NCI-H1105 treated with DMSO at 0.1 percent for 48 hours (cell line): Measurements from ENCODE around the gene MYADML2.
"Not testable (repeated sequence)": the region's sequence is repeated elsewhere in the genome, so short reads cannot be mapped to it uniquely, and the experiment has no call there.

Experiments
- DNase-seq: peaks from one replicate; lab custom pipeline; 2025; lab: John Stamatoyannopoulos, UW

MYADML2 gene, protein sequence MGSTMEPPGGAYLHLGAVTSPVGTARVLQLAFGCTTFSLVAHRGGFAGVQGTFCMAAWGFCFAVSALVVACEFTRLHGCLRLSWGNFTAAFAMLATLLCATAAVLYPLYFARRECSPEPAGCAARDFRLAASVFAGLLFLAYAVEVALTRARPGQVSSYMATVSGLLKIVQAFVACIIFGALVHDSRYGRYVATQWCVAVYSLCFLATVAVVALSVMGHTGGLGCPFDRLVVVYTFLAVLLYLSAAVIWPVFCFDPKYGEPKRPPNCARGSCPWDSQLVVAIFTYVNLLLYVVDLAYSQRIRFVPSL

DNA sequence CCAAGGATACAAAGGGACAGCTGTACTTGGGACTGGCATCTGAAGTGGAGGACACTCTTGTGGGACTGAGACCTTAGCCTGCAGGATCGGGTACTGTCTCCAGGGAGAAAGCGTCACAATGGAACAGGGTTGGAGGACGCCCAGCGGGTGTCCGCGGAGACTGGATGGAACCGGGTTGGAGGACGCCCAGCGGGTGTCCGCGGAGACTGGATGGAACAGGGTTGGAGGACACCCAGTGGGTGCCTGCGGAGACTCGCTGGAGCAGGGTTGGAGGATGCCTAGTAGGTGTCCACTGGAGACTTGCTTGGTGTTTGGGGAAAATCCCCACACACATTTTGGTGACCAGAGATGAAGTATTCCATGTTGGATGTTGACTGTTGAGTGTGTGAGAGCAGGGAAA lies at the start of gene MYADML2:
Gene MYADML2 (minus strand): TSS at position 45 of the 400 bp plus-strand sequence. CDS start 5,492 bp downstream, outside the sequence.
- DNase-seq: no peak

DNA sequence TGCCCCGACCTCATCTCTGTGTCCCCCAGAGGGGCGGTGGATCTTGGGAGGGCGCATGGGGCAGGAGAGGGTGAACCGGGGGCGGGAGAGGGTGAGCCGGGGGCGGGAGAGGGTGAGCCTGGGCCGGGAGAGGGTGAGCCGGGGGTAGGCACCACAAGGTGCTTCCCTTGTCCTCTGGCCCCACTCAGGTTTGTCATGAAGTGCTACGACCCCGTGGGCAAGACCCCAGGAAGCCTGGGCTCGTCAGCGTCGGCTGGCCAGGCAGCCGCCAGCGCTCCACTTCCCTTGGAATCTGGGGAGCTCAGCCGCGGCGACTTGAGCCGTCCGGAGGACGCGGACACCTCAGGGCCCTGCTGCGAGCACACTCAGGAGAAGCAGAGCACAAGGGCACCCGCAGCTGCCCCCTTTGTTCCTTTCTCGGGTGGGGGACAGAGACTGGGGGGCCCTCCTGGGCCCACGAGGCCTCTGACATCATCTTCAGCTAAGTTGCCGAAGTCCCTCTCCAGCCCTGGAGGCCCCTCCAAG lies 49.3 kb upstream of the MYADML2 start:
- DNase-seq: no peak

DNA sequence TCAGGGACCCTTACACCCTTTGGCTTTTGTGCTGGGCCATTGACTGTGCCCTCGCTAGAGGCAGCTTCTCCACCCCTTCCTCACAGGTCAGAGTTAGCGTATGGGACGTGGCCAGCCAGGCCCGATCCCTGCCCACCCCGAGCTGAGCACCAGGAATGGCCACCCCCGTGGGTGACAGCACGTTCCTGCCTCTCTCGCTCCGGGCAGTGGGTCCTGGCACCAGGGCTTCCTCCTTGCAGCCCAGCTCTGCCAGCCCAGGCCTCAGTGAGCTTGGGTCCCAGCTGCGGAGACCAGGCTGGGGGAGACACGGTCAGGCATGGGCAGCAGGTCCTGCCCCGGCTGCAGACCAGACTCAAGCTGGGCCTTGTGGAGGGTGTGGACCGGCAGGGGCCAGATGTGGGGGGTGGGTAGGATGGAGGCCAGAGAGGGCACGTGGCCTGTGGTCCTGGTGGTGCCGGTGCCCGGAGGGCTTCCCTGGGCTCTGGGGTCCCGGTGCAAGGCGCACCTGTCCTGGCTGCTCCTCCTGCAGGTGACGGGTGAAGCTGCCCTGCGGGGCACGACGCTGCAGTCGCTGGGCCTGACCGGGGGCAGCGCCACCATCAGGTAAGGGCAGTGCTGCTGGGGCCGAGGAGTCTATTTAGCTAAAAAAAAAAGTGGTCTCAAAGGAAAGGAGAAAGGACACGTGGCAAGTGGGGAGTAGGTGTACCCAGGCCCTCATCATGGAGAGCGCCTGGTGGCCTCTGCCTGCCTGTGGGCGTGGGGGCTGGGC lies 48.6 kb upstream of the MYADML2 start:
- no peak for DNase-seq

DNA sequence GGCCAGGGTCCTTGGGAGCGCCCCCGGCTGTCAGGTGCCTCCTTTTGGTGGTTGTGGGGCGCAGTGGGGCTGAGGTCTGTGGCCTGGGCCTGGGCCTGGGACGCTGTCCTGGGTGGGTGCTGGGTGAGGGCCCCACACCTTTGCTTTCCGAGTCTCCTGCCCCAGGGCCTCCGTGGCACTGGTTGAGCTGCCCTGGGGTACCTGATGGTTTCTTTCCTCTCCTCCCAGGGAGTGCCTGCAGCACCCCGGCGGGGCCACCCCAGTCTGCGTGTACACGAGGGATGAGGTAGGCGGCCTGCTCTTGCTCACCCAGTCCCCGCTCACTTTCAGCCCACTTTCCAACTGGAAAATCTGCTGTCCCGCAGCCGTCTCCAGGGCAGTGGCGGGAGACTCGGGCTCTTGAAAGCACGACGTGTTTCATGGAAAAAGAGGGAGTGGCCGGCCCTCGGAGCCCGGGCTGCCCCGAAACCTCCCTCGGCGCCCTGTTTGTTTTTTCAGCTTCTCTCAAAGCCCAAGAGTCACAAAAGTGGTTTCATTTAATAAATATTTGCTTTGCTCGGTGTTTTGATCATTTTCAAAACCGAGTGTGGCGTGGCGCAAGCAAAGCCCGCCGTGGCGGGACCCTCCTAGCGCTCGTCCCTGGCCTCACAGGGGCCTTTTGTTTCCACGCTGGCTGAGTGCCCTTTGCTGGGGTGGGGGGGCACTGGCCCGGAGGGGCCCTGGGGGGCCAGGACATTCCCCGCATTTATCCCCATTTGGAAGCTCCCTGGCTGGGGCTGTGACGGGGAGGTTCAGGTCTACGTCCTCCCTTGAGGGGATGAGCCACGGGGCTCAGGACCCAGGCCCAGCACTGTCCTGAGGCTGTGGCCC lies 47.8 kb upstream of the MYADML2 start:
- no peak for DNase-seq

DNA sequence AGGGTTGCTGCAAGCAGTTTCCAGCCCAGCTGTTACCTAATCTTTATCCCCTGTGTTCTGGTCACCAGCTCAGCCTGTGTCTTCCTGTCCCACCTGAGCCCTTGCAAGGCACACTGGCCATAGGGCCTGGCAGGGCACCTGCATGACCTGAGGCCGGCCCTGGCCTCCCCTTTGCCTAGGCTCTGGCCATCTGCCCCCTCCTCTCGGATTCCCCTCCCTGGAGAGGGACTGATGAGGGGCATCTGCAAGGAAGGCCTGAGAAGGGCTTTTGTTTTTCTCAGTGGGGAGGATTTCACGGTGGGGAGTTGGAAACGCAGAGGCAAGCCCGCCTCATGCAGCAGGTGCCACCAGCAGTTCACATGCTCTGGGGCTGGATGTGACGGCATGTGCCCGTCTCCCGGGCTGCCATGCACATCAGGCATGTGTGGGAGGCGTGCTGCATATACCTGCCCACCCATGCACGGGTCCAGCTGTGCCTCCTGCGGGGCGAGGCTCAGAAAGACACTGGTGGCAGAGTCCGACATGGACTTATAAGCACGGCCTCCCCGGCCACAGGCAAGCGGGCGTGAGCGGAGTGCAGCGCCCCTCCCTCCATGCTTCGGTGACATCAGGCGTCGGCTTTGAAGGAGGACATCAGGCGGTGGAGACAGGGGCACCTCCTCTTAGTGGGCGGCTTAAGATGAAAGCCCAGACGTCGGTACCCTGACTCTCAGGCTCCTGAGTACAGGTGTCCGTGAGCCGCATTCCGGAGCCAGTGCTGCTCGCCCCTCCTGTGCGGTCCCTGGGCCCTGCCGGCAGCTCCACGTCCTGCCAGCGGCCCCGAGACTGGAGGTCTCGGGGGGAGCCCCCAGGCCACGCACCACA lies 46.9 kb upstream of the MYADML2 start:
- DNase-seq: no peak

DNA sequence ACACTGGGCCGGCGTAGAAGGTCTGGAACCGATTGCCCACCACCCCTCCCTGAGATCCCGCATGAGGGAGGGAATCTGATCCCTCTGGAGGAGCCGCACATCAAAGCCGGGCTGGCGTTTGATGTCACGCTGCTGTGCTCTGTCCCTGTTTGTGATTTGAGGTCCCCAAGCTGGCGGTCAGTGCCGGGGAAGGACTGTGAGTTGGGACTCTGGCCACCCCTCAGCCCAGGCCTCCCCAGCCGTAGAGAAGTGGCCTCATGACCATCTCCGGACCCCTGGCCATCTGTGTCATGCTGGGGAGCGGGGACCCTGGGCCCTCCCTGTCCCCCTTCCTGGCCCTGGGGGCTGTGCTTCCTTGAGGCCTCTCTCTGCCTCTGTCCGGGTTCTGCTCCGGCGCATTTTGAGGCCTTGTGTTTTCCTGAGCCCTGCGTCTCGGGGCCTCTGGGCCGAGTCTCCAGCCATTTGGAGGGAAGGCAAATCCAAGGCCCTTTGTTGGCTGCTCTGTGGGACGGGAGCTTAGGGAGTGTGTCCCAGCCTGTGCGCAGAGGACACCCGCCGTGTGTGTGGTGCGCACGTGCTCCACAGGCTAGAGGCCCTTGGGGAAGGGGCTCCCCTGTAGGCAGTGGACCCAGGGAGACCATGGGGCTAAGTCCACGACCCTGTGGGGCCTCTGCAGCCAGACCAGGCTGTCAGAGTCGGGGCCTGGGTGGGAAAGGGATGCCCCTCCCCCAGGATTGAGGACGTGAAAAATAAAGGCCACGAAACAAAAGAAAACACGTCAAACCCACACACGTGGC lies 45.5 kb upstream of the MYADML2 start:
- no peak for DNase-seq

DNA sequence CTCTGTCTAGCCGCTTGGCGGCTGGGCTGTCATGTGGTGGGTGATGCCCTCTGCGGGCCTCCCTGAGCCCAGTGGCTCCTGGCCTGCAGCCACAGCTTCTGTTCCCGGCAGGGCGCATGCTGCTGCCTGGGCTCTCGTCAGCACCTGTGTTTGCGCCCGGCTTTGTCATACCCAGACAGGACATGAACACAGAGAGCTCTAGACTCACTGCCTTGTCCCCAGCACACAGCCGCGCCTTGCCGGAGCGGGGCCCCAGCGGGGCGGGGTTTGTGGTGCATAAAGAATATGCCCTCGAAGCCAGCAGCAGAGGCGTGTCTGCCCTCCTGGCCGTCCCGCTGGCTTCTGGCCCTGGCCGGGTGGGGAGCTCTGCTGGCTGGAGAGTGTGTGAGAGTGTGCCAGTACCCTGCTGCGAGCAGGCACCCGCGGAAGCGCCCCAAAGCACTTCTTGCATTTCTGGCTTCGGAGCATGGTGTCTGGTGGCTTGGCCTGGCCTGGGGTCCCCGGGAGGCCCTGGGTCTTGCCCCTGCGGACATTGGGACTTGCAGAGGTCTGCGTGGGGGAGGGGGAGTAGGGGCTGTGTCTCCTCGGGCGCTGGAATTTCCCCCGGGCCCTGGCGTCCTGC lies 44.8 kb upstream of the MYADML2 start:
- DNase-seq: no peak

DNA sequence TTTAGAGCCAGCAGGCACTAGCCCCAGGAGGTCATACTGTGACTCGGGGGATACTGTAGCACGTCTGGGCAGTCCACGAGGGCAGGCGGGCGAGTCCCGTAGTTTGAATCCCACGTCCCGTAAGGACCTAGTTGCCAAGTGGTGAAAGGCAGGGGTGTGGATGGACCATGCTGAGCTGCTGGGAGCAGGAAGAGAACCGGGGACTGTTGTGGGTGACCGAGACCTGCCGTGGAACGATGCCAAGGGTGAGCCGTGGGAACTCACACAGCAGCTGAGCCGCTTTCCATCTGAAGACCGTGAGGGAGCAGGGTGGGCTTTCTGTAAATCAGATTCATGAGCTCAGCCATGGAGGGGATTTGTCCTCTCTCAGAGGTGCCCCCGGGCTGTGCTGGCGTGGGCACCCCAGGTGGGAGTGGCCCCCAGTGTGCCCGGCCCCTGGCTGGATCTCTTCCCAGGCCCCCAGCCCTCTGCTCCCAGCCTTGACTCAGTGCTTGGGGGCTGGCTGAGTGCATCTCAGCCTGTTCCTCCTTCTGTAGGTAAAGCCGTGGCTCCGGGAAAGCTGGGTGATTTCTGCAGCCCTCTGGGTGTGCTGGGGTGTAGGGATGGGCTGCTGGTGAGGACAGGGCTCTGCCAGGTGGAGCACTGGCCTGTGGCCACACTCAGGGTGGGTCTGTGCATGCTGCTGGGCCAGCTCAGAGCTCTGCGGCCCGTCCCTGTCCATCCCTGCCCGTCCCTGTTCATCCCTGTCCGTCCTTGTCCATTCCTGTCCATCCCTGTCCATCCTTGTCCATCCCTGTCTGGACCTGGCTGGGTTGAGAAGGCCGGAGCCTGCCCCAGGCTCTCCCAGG lies 44.0 kb upstream of the MYADML2 start:
- no peak for DNase-seq

DNA sequence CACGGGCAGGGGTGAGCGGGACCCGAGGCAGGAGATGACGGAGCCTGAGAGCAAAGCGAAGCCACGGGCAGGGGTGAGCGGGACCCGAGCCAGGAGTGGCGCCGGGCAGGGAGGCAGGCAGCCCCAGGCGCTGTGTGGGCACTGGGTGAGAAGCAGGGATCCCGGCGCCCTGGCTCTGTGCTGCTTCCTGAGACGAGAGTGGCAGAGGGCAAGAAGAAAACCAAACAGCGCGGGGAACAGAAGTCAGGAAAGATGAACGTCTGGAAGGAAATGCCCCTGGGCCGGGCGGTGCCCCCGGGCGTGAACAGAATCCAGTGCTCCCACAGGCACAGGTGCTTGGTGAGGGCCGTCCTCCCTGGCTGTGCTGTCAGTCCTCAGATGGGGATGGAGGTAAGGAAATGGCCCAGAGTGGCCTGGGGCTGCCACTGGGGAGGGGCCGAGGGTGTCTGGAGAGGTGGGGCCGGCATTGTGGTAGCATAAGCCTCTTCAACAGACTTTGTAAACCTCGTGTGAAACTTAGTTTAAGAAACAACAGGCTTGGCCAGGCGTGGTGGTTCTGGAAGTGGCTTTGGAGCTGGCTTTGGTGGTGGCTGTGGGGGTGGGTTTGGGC lies 40.2 kb upstream of the MYADML2 start:
- DNase-seq: no peak

DNA sequence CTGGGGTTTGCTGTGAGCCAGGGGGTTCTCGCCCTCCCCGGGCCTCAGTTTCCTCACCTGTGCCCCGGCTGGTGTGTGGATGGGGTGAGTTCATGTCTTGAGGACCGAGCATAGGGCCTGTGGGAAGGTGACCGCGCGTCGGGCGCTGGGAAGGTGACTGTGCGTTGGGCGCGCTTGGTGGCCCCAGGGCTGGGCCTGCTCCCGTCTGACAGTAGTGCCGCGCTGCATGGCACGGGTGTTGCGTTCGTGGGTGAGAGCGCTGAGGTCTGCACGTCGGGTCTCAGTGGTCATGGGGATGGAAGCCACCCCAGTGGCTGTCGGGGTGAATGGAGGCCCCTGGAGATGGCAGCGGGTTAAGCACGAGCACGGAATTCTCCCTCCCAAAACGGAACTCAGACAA lies 39.6 kb upstream of the MYADML2 start:
- no peak for DNase-seq

DNA sequence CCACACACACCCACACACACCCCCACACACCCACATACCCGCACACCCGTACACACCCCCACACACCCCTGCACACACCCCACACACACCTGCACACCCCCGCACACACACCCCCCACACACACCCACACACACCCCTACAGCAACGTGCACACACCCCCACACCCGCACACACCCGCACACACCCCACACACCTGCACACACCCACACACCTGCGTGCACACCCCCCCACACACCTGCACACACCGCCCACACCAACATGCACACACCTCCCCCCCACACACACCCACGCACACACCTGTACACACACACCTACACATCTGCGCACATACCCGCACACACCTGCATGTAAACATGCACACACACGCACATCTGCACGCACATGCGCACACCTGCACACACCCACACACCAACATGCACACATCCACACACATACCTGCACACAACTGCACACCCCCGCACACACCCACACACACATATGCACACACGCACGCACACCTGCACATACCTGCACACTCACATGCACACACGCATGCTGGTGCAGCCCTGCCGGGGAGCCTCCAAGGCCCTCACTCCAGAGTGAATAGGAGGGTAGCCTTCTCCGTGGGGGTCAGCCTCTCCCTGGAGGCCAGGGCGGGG lies 37.9 kb upstream of the MYADML2 start:
- DNase-seq: no peak

DNA sequence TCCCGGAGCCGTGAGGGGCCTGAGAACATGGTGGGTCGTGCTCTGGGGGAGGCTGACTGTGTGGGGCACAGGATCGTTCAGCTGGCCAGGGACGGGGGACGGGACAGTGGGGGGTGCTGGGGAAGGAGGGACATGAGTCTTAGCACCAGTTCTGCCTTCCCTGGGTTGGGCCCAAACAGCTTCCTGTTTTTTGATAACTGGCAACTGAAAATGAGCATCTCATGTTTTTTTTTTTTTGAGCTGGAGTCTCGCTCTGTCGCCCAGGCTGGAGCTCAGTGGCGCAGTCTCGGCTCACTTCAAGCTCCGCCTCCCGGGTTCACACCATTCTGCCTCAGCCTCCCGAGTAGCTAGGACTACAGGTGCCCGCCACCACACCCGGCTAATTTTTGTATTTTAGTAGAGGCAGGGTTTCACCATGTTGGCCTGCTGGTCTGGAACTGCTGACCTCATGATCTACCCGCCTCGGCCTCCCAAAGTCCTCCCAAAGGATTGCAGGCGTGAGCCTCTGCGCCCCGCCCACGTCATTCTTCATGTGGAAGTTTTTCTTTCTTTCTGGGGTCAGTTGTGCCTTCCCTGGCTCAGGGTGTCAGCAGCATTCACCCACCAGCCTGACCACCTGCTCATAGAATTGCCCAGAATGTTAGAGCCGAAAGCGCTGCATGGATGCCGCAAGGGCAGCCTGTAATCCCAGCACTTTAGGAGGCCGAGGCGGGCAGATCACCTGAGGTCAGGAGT lies 36.8 kb upstream of the MYADML2 start:
- DNase-seq: no peak

DNA sequence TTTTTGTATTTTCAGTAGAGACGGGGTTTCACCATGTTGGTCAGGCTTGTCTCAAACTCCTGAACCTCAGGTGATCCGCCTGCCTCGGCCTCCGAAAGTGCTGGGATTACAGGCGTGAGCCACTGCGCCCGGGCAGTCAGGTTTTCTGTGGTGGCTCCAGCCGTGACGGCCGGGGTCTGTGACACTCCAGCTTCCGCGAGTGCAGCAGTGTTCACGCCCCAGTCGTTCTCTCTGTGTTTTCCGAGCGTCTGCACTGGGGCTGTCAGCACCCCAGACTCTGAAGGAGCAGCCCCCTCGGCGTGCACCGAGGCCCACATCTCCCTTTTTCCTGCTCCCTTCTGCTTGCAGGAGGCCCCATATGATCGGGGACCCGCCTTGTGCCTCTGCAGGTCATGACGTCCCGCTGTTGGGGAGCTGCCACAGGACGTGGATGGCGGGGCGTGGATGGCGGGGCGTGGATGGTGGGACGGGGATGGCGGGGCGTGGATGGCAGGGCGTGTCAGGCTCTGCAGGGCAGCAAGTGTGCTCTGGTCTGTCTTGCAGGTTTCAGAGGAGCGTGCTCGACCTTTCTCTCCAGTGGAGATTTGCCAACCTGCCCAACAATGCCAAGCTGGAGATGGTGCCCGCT lies 36.1 kb upstream of the MYADML2 start:
- no peak for DNase-seq

DNA sequence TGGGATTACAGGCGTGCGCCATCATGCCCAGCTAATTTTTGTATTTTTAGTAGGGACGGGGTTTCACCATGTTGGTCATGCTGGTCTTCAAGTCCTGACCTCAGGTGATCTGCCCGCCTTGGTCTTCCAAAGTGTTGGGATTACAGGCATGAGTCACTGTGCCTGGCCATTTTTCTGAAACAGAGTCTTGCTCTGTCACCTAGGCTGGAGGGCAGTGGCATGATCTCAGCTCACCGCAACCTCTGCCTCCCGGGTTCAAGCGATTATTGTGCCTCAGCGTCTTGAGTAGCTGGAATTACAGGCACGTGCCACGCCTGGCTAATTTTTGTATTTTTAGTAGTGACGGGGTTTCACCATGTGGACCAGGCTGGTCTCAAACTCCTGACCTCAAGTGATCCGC lies 34.5 kb upstream of the MYADML2 start:
- not testable (repeated sequence) for DNase-seq

DNA sequence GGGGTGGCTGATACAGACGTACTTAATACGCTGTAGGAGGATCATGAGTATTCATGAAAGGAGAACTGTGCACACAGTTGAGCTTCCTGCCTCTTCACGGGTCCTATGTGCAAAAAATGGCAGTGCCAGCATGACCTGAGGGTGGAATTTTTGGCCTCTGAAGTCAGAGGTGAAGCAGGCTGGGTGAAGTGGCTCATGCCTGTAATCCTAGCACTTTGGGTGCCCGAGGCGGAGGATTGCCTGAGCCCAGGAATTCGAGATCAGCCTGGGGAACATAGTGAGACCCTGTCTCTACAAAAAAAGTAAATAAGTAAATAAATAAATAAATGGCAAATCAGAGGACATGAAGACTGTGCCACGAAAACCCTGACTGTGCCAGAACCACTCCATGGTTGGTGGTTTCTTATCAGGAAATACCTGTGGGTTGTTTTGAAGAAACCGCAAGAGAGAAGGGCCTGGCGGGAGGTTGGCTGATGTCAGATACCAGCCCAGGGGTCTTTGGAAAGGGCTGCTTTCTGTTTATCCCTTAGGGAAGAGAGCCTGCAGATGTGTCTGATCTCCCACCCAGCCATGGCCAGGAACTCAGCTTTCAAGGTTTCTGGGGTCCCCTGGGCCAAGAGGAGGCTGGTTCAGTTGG lies 33.8 kb upstream of the MYADML2 start:
- no peak for DNase-seq

DNA sequence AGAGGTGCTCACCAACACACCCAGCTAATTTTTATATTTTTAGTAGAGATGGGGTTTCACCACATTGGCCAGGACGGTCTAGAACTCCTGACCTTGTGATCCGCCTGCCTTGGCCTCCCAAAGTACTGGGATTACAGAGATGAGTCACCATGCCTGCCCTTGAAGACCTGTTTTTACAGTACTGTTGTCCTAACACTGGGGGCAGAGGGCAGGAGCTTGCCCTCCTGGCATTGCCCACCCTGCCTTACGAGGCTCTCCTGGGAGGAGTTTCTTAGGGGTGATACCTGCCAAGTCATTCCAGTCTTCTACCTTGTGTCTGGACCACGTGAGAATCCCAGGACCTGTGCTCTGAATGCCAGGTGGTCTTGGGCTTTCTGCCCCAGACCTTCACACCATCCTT lies 33.1 kb upstream of the MYADML2 start:
- DNase-seq: no peak
